ENCODE data around the gene PAQR5. TPM values are rescaled to one million over a fixed set of nuclear protein-coding genes. Genes with fewer than 3 reads are reported as not detected.
A peak's percentile ranks its signal among the peaks of the same experiment; 100 is the strongest.

PAQR5 gene
- total RNA-seq, 2 donors from 2014 or later: 43.6 to 55.6 TPM

DNA sequence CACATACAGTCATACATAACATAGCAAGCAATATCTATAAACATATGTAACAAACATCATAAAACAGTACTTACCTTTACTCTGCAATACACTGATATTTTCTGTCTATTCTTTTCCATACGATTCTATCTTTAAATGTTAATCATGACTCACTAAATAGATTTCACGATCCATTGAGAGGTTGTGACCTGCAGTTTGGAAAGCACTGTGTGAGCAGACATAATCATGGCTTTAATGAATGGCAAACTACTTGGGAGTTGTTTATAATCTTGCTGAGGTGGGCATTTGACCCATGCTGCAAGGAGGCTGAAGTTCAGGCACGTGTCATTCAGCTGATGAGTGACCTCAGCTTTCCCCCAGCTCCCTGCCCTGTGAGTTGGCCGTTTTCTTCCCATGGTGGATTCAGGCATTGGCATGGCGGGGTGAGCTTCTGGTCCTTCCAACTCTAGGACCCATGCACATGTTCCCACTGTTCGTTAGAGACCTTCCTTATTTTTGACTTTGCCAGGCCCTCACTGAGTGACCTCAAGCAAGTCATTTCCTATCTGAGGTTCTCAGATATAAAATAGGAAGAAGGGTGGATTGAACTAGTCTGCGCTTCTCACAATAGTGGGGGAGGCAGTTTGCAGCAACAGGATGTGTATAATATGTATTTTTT, 41.7 kb downstream of the PAQR5 start:
- Mint-ChIP-seq H3K27me3 (ENCODE audit: insufficient read depth) (no peaks in the 10 kb centered on the region), H3K36me3 (ENCODE audit: low read depth) (peaks cover 54% of the 10 kb centered on the region), H3K4me3 (no peak overlapping the region), H3K27ac (no peak overlapping the region), H3K4me1 (peaks cover 18% of the 10 kb centered on the region), H3K9me3 (peaks cover 12% of the 10 kb centered on the region)
- WGBS, 2 experiments (ENCODE audit: insufficient coverage in 1 of 2, insufficient read length in 1 of 2): 92 to 93% methylated on average over 4 to 7 of the region's 7 CpGs
- Histone ChIP-seq H3K4me1 (ENCODE audit: control insufficient read depth, insufficient read depth, low read length) (no peaks in the 10 kb centered on the region), H3K27me3 (ENCODE audit: control insufficient read depth, insufficient read depth, low read length, poor library complexity, severe bottlenecking) (no peaks in the 10 kb centered on the region), H3K27ac (ENCODE audit: low read depth, low read length) (no peak overlapping the region), H3K36me3 (ENCODE audit: control insufficient read depth, insufficient read depth, low read length) (peaks cover 49% of the 10 kb centered on the region), H3K9ac (ENCODE audit: extremely low read depth, low read length, poor library complexity, severe bottlenecking) (no peak overlapping the region), H3K9me3 (ENCODE audit: control insufficient read depth, low read length) (peaks cover 16% of the 10 kb centered on the region), H3K4me3 (ENCODE audit: low read length) (no peak overlapping the region)
- TF ChIP-seq CTCF (conservative IDR thresholded peaks at IDR 0.05): no peak
- no peak for DNase-seq

GRCh38 chr15:69341356-69341755, 42.6 kb downstream of the PAQR5 start:
- Histone ChIP-seq H3K4me3 (ENCODE audit: low read length) (no peak overlapping the region), H3K9me3 (ENCODE audit: control insufficient read depth, low read length) (peaks cover 11% of the 10 kb centered on the region), H3K36me3 (ENCODE audit: control insufficient read depth, insufficient read depth, low read length) (peaks cover 49% of the 10 kb centered on the region), H3K4me1 (ENCODE audit: control insufficient read depth, insufficient read depth, low read length) (no peaks in the 10 kb centered on the region), H3K27ac (ENCODE audit: low read depth, low read length) (no peak overlapping the region), H3K27me3 (ENCODE audit: control insufficient read depth, insufficient read depth, low read length, poor library complexity, severe bottlenecking) (no peaks in the 10 kb centered on the region), H3K9ac (ENCODE audit: extremely low read depth, low read length, poor library complexity, severe bottlenecking) (no peak overlapping the region)
- 97 to 98% methylated on average over 3 of the region's 3 CpGs for WGBS, 2 experiments (ENCODE audit: insufficient coverage in 1 of 2, insufficient read length in 1 of 2)
- H3K4me3 Mint-ChIP-seq: no peak overlapping the region
- H3K27ac Mint-ChIP-seq: no peak overlapping the region
- H3K36me3 Mint-ChIP-seq (ENCODE audit: low read depth): peaks cover 53% of the 10 kb centered on the region
- no peak for TF ChIP-seq CTCF (conservative IDR thresholded peaks at IDR 0.05)
- no peak for DNase-seq
- H3K27me3 Mint-ChIP-seq (ENCODE audit: insufficient read depth): no peaks in the 10 kb centered on the region
- peaks cover 18% of the 10 kb centered on the region for H3K4me1 Mint-ChIP-seq
- peaks cover 8% of the 10 kb centered on the region for H3K9me3 Mint-ChIP-seq

- Histone ChIP-seq H3K4me1 (ENCODE audit: control insufficient read depth, insufficient read depth, low read length) (no peaks in the 10 kb centered on the region), H3K9me3 (ENCODE audit: control insufficient read depth, low read length) (no peaks in the 10 kb centered on the region), H3K9ac (ENCODE audit: extremely low read depth, low read length, poor library complexity, severe bottlenecking) (no peak overlapping the region), H3K27ac (ENCODE audit: low read depth, low read length) (no peak overlapping the region), H3K36me3 (ENCODE audit: control insufficient read depth, insufficient read depth, low read length) (peaks cover 50% of the 10 kb centered on the region), H3K4me3 (ENCODE audit: low read length) (no peak overlapping the region), H3K27me3 (ENCODE audit: control insufficient read depth, insufficient read depth, low read length, poor library complexity, severe bottlenecking) (no peaks in the 10 kb centered on the region)
- DNase-seq: peak; percentile 60
- Mint-ChIP-seq H3K27ac (peak overlapping the region; percentile 26), H3K27me3 (ENCODE audit: insufficient read depth) (no peaks in the 10 kb centered on the region), H3K9me3 (no peaks in the 10 kb centered on the region), H3K36me3 (ENCODE audit: low read depth) (peaks cover 52% of the 10 kb centered on the region), H3K4me1 (peaks cover 18% of the 10 kb centered on the region), H3K4me3 (no peak overlapping the region)
- TF ChIP-seq CTCF (conservative IDR thresholded peaks at IDR 0.05): no peak
- WGBS, 2 experiments (ENCODE audit: insufficient coverage in 1 of 2, insufficient read length in 1 of 2): 63% methylated on average over 3 of the region's 3 CpGs; no CpG with 5 or more reads in 1 of the 2 experiments
Measured at GRCh38 chr15:69342460-69343076, 43.9 kb downstream of the PAQR5 start.
